Stimulated activated CD8-positive, alpha-beta memory T cell treated with anti-CD3 and anti-CD28 coated beads, Interleukin-4, amount 100 ng/mL, for 4 hours (primary cell): ENCODE results near the gene HOXC5.
A peak's percentile ranks its signal among the peaks of the same experiment; 100 is the strongest.
"Not testable (repeated sequence)": the region's sequence is repeated elsewhere in the genome, so short reads cannot be mapped to it uniquely, and the experiment has no call there.

Source experiments
- DNase-seq, 2 donors: peaks; one replicate each; pipeline ENCODE4 v3.0.0-alpha.2; 2020; ENCODE audit warnings: low read depth in 2 of 2, low spot score in 1 of 2

HOXC5 gene

GRCh38 chr12:54060174-54060974 is 27.5 kb downstream of the HOXC5 start:
- no peak for DNase-seq

- DNase-seq: no peak
Observed at GRCh38 chr12:54060975-54061778, 28.3 kb downstream of the HOXC5 start.

- DNase-seq: no peak
Observed at GRCh38 chr12:54065677-54066076, 32.8 kb downstream of the HOXC5 start.

GRCh38 chr12:54066408-54066807 is 33.6 kb downstream of the HOXC5 start:
- no peak for DNase-seq

GRCh38 chr12:54068418-54069070 is 35.7 kb downstream of the HOXC5 start:
- DNase-seq: no peak

- no peak for DNase-seq
Observed at GRCh38 chr12:54071942-54072341, 39.1 kb downstream of the HOXC5 start.

- no peak for DNase-seq
Observed at GRCh38 chr12:54074308-54074707, 41.5 kb downstream of the HOXC5 start.

GRCh38 chr12:54075409-54075808 is 42.6 kb downstream of the HOXC5 start:
- DNase-seq: no peak

- DNase-seq: no peak
Observed at GRCh38 chr12:54075974-54076373, 43.1 kb downstream of the HOXC5 start.

GRCh38 chr12:54077843-54078242 is 45.0 kb downstream of the HOXC5 start:
- not testable (repeated sequence) for DNase-seq

GRCh38 chr12:54079115-54079514 is 46.3 kb downstream of the HOXC5 start:
- not testable (repeated sequence) for DNase-seq

- DNase-seq: not testable (repeated sequence)
Observed at GRCh38 chr12:54080008-54080924, 47.4 kb downstream of the HOXC5 start.

GRCh38 chr12:54081053-54081514 is 48.2 kb downstream of the HOXC5 start:
- DNase-seq: peak in 1 of 2 donors; percentile 6

- DNase-seq: not testable (repeated sequence)
Observed at GRCh38 chr12:54081581-54082396, 48.9 kb downstream of the HOXC5 start.

GRCh38 chr12:54082397-54082892 is 49.6 kb downstream of the HOXC5 start:
- DNase-seq: peak; percentile 20 to 22
